HL-60 (cell line): ENCODE data around the gene WNT6.

ENCODE experiments used
- DNase-seq, 2 experiments: peaks; one replicate each; pipeline ENCODE4 v3.0.0-alpha.2; 2010 to 2020; ENCODE audit warnings: low read depth in 1 of 2, low spot score in 1 of 2
- H3K27ac ChIP-seq: fragments of 250-450 bp; sonication (Bioruptor Pico); replicated peaks from 2 replicates; pipeline ENCODE4 v1.5.1; 2020; ENCODE audit warnings: mild to moderate bottlenecking, moderate library complexity
- H3K27me3 ChIP-seq: fragments of 250-450 bp; sonication (Bioruptor Pico); 2 replicates; pipeline ENCODE4 v1.5.1; 2021; ENCODE audit warnings: mild to moderate bottlenecking, moderate library complexity; ENCODE audit not compliant: insufficient read depth, poor library complexity, severe bottlenecking
- H3K4me3 ChIP-seq: replicated peaks from 2 replicates; pipeline ENCODE4 v1.5.1; 2011; ENCODE audit warnings: mild to moderate bottlenecking, control low read depth, low read length; ENCODE audit not compliant: insufficient read depth
- GABPA ChIP-seq: IDR thresholded peaks from 2 replicates; pipeline ENCODE4 v1.6.1; 2012; ENCODE audit warnings: low read depth
- POLR2AphosphoS5 ChIP-seq: IDR thresholded peaks from 2 replicates; pipeline ENCODE4 v1.6.1; 2012; ENCODE audit warnings: low read depth
- SPI1 ChIP-seq: IDR thresholded peaks from 2 replicates; pipeline ENCODE4 v1.6.1; 2012; ENCODE audit warnings: low read depth, mild to moderate bottlenecking, borderline replicate concordance
- TF ChIP-seq, protein P1 (sequence below): IDR thresholded peaks from one replicate; pipeline ENCODE4 v1.5.1; 2011; ENCODE audit warnings: low read length, control low read depth, inconsistent platforms; ENCODE audit not compliant: insufficient read depth
- TF ChIP-seq, protein P2 (sequence below): IDR thresholded peaks from 2 replicates; pipeline ENCODE4 v1.6.1; 2012; ENCODE audit warnings: low read depth; ENCODE audit not compliant: insufficient replicate concordance

The WNT6 gene

DNA sequence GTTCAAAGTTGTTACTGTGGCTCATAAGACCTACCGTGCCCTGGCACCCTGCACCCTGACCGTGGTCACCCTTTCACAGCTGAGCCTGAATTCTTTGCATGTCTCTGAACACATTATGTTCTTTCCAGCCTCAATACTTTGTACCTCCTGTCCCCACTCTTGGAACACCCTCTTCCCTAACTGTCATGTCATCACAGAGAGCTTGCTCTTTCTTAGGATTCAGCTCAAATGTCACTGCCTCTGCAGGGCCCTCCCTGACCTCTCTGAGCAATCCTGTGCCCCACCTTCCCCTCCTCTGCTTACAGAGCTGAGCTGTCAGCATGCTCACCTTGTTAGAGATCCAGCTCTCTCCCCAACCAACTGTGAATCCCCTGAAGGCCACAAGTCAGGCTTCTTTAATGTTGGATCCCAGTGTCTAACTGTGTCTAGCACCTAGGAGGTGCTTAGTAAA is 43.0 kb upstream of the WNT6 start:
- no peak overlapping the region for H3K27ac ChIP-seq
- DNase-seq: no peak
- TF ChIP-seq POLR2AphosphoS5: no peak
- TF ChIP-seq SPI1: no peak
- no peak for TF ChIP-seq GABPA
- TF ChIP-seq, protein P1, sequence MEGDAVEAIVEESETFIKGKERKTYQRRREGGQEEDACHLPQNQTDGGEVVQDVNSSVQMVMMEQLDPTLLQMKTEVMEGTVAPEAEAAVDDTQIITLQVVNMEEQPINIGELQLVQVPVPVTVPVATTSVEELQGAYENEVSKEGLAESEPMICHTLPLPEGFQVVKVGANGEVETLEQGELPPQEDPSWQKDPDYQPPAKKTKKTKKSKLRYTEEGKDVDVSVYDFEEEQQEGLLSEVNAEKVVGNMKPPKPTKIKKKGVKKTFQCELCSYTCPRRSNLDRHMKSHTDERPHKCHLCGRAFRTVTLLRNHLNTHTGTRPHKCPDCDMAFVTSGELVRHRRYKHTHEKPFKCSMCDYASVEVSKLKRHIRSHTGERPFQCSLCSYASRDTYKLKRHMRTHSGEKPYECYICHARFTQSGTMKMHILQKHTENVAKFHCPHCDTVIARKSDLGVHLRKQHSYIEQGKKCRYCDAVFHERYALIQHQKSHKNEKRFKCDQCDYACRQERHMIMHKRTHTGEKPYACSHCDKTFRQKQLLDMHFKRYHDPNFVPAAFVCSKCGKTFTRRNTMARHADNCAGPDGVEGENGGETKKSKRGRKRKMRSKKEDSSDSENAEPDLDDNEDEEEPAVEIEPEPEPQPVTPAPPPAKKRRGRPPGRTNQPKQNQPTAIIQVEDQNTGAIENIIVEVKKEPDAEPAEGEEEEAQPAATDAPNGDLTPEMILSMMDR: no peak
- TF ChIP-seq, protein P2, sequence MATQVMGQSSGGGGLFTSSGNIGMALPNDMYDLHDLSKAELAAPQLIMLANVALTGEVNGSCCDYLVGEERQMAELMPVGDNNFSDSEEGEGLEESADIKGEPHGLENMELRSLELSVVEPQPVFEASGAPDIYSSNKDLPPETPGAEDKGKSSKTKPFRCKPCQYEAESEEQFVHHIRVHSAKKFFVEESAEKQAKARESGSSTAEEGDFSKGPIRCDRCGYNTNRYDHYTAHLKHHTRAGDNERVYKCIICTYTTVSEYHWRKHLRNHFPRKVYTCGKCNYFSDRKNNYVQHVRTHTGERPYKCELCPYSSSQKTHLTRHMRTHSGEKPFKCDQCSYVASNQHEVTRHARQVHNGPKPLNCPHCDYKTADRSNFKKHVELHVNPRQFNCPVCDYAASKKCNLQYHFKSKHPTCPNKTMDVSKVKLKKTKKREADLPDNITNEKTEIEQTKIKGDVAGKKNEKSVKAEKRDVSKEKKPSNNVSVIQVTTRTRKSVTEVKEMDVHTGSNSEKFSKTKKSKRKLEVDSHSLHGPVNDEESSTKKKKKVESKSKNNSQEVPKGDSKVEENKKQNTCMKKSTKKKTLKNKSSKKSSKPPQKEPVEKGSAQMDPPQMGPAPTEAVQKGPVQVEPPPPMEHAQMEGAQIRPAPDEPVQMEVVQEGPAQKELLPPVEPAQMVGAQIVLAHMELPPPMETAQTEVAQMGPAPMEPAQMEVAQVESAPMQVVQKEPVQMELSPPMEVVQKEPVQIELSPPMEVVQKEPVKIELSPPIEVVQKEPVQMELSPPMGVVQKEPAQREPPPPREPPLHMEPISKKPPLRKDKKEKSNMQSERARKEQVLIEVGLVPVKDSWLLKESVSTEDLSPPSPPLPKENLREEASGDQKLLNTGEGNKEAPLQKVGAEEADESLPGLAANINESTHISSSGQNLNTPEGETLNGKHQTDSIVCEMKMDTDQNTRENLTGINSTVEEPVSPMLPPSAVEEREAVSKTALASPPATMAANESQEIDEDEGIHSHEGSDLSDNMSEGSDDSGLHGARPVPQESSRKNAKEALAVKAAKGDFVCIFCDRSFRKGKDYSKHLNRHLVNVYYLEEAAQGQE: no peak
- no peaks in the 10 kb centered on the region for H3K27me3 ChIP-seq
- H3K4me3 ChIP-seq: no peak overlapping the region

DNA sequence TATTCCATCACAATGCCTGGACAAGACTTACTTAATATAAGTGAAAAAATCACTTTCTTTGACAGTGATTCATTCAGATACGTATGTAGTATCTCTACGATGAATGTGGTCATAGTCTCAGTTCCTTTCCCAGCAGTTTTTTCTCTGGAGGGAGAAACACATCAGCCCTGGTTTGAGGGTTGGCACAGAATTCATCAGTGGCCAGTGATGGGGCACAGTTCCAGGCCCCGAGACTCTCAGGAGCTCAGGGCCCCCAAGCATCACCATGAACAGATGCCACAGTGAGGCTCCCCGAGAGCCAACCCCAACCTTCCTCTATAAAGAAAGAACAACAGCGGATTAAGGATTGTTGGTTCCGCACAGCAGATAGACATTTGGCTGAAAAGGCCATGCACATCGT is 40.5 kb upstream of the WNT6 start:
- no peak for DNase-seq
- TF ChIP-seq, protein P2: no peak
- no peak for TF ChIP-seq SPI1
- TF ChIP-seq POLR2AphosphoS5: no peak
- TF ChIP-seq, protein P1: no peak
- TF ChIP-seq GABPA: no peak
- no peak overlapping the region for H3K27ac ChIP-seq
- H3K27me3 ChIP-seq: no peaks in the 10 kb centered on the region
- no peak overlapping the region for H3K4me3 ChIP-seq

DNA sequence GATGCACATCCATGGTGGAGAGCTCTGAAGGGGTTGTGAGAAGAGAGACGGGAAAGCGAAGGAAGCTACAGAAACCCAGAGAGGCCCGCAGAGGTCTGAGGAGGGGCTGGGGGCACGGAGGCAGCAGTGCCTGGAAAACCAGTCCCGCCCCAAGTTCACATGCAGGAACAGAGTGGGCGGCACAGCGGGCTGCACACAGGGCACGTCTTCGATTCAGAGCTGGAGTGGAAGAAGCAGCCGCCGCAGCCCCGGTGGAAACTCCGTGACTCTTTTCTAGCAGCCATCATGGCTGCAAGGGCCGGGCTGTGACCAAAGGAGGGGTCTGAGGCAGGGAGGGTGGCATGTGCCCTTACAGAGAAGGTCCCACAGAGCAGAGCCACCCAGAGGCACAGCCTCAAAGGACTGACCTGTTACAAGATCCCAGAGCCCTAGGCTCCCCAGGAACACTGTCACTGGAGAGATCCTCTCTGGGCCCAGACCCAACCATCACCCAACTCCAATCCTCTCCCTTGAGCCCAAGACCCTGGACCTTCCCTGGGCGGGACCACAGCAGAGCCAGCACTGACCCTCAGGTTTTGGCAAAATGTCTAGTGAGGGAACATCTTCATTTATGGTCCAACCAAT is 38.7 kb upstream of the WNT6 start:
- TF ChIP-seq POLR2AphosphoS5: no peak
- TF ChIP-seq, protein P1: no peak
- TF ChIP-seq SPI1: no peak
- TF ChIP-seq GABPA: no peak
- TF ChIP-seq, protein P2: no peak
- no peak for DNase-seq
- Histone ChIP-seq H3K27me3 (no peaks in the 10 kb centered on the region), H3K27ac (no peak overlapping the region), H3K4me3 (no peak overlapping the region)
